Stimulated activated CD8-positive, alpha-beta memory T cell treated with anti-CD3 and anti-CD28 coated beads, Interleukin-4, amount 100 ng/mL, for 4 hours (primary cell): Measurements from ENCODE around the gene ARGLU1.
"Not testable (repeated sequence)": the region's sequence is repeated elsewhere in the genome, so short reads cannot be mapped to it uniquely, and the experiment has no call there.

Experiments
- DNase-seq, 2 donors: peaks; one replicate each; pipeline ENCODE4 v3.0.0-alpha.2; 2020; ENCODE audit warnings: low read depth in 2 of 2, low spot score in 1 of 2

The ARGLU1 gene, protein sequence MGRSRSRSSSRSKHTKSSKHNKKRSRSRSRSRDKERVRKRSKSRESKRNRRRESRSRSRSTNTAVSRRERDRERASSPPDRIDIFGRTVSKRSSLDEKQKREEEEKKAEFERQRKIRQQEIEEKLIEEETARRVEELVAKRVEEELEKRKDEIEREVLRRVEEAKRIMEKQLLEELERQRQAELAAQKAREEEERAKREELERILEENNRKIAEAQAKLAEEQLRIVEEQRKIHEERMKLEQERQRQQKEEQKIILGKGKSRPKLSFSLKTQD

GRCh38 chr13:106567474-106568298 is at the start of gene ARGLU1:
ARGLU1 (minus strand) TSS chr13:106568137; CDS start chr13:106567919, 218 bp downstream.
- DNase-seq = peak; percentile 87 to 91

- no peak for DNase-seq
Measured at GRCh38 chr13:106617561-106617960, 49.6 kb upstream of the ARGLU1 start.

DNA sequence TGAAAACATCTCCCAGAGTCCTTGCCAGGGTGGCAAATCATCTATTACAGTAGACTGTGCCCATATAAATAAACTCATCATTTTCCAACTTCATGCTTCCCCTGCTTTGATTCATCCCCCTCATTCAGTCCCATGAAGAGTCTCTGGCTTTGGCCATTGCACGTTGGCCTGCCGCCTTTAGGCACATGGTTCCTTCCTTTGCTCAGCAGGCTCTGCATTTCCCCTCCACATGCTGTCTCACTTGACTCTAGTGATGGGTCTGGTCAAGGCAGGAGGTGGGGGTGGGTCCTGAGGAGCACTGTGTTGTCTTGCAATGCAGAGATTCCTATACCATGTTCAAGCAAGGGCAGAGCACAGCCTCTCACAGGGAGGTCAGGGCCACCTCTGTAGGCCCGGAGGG is 48.8 kb upstream of the ARGLU1 start:
- DNase-seq = no peak

- DNase-seq = no peak
Measured at GRCh38 chr13:106614874-106615273, 46.9 kb upstream of the ARGLU1 start.

GRCh38 chr13:106612688-106613087 is 44.8 kb upstream of the ARGLU1 start:
- DNase-seq = no peak

DNA sequence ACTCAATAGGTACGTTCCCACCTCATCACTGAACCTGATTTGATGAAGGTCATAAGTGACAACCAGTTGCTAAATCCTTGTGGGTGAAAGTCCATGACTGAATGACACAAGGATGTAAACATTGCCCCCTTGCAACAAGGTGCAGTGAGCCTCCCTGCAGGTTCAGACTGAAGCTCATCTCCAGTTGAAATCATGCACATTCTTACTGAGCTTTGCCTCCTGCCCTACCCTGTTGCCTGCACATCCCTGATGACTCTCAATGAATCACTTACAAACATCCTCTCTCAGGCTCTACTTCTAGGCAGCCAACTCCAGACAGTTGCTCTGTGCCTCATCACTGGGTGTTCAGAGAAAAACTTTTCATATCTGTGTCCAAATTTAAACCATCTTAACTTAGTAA is 42.5 kb upstream of the ARGLU1 start:
- DNase-seq = no peak

DNA sequence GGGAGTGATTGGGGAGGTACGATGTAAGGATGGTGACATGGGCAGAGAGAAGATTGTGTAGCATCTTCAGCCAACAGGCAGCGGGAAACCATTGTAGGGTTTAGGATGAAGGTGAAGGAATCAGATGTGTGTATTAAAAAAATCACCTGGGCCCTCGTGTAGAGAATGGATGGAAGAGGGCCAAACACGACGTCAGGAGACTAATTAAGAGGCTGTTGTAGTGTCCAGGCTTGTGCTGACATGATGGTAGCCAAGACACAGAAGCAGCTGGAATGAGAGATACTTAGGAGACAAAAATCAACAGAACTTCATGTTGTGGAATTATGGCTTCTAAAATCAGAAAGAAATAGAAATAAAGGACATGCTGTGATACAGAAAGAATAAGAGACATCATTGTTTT is 41.2 kb upstream of the ARGLU1 start:
- DNase-seq = no peak

- DNase-seq = no peak
Measured at GRCh38 chr13:106603546-106603945, 35.6 kb upstream of the ARGLU1 start.

DNA sequence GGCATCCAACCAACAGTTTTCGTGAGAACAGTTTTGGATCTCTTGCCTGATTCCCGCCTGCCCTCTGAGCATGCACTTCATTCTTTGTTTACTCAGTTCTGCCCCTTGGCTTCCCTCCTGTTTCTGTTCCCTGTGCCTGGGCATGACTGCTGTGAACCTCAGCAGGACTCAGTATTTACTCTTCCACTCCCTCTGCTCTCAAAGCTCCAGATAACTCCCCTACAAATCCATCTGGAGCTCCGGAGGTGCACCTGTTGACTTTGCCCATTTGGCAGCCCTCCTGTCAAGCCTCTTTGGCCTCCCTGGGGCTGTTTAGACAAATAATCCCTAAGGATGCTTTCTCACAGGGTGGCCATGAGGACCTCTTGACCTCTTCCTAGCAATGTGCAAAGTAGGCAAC is 34.2 kb upstream of the ARGLU1 start:
- no peak for DNase-seq

- DNase-seq = no peak
Measured at GRCh38 chr13:106601489-106601888, 33.6 kb upstream of the ARGLU1 start.

GRCh38 chr13:106600798-106601135 is 32.8 kb upstream of the ARGLU1 start:
- not testable (repeated sequence) for DNase-seq

DNA sequence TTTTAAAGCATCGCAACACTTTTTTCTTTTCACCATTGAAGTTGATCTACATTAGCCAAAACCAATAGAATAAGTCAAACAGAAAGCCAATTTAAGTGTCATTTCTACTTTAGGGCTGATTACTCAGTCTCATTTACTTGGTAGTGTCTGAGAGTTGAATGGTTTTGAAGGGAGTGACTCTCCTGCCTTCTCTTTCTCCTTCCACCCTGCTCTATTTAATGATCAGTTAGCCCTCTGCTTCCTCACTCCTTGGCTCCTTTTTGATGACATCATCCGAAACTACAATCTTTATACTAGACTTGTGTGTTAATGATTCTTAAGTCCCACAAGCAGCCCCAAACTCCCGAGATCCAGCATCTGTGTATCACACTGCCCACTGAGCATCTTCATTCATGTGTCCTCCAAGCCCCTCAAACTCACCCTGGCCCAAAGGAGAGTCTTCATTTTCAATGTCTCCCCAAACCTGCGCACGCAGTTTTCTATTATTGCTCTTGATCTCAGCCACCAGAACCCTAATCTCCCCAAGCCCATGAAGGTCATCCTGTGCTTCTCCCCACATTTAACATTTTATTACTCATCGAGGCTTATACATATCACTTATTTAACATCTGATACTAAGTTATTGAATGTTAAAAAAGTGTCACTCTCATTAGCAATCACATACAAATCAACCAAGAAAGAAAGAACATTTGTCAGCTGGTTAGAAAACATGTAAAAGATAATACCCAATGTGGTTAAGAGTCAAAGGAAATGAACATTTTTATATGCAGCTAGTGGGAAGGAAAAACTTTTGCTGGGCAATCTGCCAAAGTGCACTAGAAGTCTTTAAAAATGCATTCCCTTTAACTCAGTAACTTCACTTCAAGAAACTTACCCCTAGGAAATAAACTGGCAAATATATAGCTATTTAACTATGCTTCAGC is 32.2 kb upstream of the ARGLU1 start:
- DNase-seq = no peak

- no peak for DNase-seq
Measured at GRCh38 chr13:106597749-106598395, 29.9 kb upstream of the ARGLU1 start.

GRCh38 chr13:106597186-106597585 is 29.2 kb upstream of the ARGLU1 start:
- no peak for DNase-seq

GRCh38 chr13:106596275-106596937 is 28.5 kb upstream of the ARGLU1 start:
- DNase-seq = no peak

- DNase-seq = no peak
Measured at GRCh38 chr13:106595625-106596024, 27.7 kb upstream of the ARGLU1 start.

DNA sequence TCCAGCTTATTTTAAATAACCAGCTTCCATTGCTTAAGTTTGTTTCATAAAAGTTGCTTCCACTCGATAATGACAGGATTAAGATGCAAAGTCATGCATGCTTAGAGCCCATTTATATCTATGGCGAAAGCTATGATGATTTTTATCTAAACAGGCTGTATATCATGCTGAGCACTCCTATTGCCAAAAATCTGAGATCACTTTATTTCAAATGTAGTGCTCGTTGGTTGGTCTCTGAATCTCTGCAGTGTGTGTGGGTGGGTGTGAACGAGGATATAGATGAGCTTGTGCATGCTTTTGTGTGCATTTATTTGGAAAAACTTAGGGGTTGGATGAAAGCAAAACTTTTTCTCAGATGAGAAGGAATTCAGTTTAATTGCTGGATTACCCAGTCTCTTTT is 27.0 kb upstream of the ARGLU1 start:
- no peak for DNase-seq

DNA sequence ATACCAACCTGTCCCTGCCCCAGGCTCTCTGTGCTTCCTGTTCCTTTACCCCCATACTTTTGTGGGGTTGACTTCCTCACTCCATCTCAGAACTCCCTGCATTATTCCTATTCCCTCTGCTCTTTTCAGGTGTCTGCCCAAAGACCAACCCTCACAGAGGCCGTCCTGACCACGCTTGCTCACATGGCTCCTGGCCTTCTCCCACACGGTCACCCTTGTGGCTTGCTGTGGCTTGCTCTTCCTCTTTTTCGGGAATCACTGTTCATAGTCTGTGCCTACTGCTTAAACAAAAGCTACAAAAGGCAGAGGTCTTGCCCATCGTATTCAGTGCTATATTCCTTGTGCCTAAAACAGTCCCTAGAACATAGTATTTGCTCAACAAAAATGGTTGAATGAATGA is 25.2 kb upstream of the ARGLU1 start:
- no peak for DNase-seq

- no peak for DNase-seq
Measured at GRCh38 chr13:106591299-106591698, 23.4 kb upstream of the ARGLU1 start.

DNA sequence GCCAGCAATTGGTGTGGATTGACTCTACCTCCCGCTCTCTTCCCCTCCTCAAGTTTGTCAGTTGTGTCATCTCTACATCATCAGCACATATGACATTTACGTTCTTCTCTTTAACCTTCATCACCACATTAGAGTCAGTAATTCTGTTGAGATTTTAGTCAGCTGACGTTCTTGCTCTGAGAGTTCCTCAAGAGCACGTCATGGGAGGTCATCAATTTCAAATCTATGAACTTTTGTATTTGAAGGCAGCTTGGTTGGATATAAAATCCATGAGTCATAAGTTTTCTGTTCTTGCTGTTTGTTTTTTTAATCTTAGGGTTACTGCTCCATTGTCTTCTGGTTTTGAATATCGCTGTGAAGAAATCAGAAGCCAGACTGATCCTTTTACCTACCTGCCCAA is 21.8 kb upstream of the ARGLU1 start:
- no peak for DNase-seq

DNA sequence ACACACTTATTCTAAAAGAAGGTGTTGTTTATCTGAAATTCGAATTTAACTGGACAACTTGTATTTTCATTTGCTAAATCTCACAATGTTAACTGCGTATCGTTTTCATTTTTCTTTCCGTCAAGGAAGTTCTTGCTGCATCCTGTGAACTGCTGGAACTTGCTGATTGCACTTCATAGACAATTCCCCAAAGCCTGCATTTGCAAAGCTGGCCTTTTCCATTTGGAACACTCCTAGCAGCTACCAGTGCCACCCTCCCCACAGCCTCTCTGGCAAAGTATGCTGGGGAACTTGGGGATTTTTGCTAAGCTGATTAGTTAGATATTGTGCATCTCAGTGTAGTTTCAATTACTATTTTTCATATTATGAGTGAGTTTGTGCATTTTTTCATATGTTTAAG is 20.4 kb upstream of the ARGLU1 start:
- DNase-seq = no peak
